IMR-90 (cell line): ENCODE data around the gene DHX57. TPM values are rescaled to one million over a fixed set of nuclear protein-coding genes. Genes with fewer than 3 reads are reported as not detected.

Source experiments
- microRNA-seq, 2 experiments: library from miRNA; stranded (forward) in 1 of 2; unstranded in 1 of 2; fragments of 10-50 nt in 1 of 2; fragments of <30 nt in 1 of 2; gene quantifications in 1 of 2; microRNA quantifications in 1 of 2; one replicate each; pipeline versions ENCODE3 to v1.1.0; 2013 to 2020; ENCODE audit not compliant: insufficient read depth in 1 of 2, insufficient read length in 1 of 2, unreplicated experiment in 1 of 2
- polyA plus RNA-seq, 3 experiments: library from polyadenylated mRNA; depleted of rRNA; stranded (reverse); fragments of >200 nt; gene quantifications; 2 replicates each; pipeline ENCODE4 v1.2.3, GENCODE V29; 2012; ENCODE audit warnings: low replicate concordance in 1 of 3
- small RNA-seq, 5 experiments: library from RNA; depleted of rRNA; stranded (forward); fragments of <200 nt; gene quantifications; one replicate each; pipeline ENCODE3, GENCODE V24; 2012
- total RNA-seq: library from RNA; depleted of rRNA; stranded (reverse); fragments of >200 nt; gene quantifications from 2 replicates; pipeline ENCODE4 v1.2.3, GENCODE V29; 2012; rRNA removed

Gene DHX57
- total and polyA plus RNA-seq, 2 of the 4 experiments (the other 2 are of a cell fraction), result 9.5 to 24.4 TPM

Small RNA genes lying within 50 kb of the gene (microRNA-seq; reads per million reads assigned to microRNA genes)
- not detected for gene RNU6-851P (ENCODE audit: insufficient read depth, insufficient read length)

Small RNA genes lying within 50 kb of the gene (small RNA-seq; reads per million reads assigned to genes)
- 0 to 0.60 (median 0) reads per million in 5 experiments for gene RNU6-851P

Other genes starting within 250 kb of the DHX57 start
- 16.4 and 24.2 TPM in 2 replicates for gene GALM, start 209.8 kb downstream of the DHX57 start, total RNA-seq
- 11.8 and 12.1 TPM in 2 replicates for gene GALM, start 209.8 kb downstream of the DHX57 start, polyA plus RNA-seq (2012; rRNA removed)
- gene SRSF7, start 124.6 kb downstream of the DHX57 start, total RNA-seq, result 148 and 260 TPM in 2 replicates
- 191 and 193 TPM in 2 replicates for gene SRSF7, start 124.6 kb downstream of the DHX57 start, polyA plus RNA-seq (2012; rRNA removed)
- gene GEMIN6, start 97.7 kb downstream of the DHX57 start, total RNA-seq, result 7.7 and 10.3 TPM in 2 replicates
- 7.4 and 9.4 TPM in 2 replicates for gene GEMIN6, start 97.7 kb downstream of the DHX57 start, polyA plus RNA-seq (2012; rRNA removed)
- 13.1 and 27.2 TPM in 2 replicates for gene MORN2, start within 50 bp of the DHX57 start, total RNA-seq
- 15.4 and 16.5 TPM in 2 replicates for gene MORN2, start within 50 bp of the DHX57 start, polyA plus RNA-seq (2012; rRNA removed)
- 0.18 and 0.28 TPM in 2 replicates for gene ARHGEF33, start 13.9 kb upstream of the DHX57 start, total RNA-seq
- 0.20 and 0.21 TPM in 2 replicates for gene ARHGEF33, start 13.9 kb upstream of the DHX57 start, polyA plus RNA-seq (2012; rRNA removed)
- 8.2 and 13.6 TPM in 2 replicates for gene SOS1, start 245.1 kb upstream of the DHX57 start, total RNA-seq
- 10.6 and 11.2 TPM in 2 replicates for gene SOS1, start 245.1 kb upstream of the DHX57 start, polyA plus RNA-seq (2012; rRNA removed)